ENCODE measurements around the gene EHBP1L1. TPM values are rescaled to one million over a fixed set of nuclear protein-coding genes. Genes with fewer than 3 reads are reported as not detected.

Gene EHBP1L1
- total RNA-seq, 2 donors from 2014 or later: 6.2 to 9.8 TPM

DNA sequence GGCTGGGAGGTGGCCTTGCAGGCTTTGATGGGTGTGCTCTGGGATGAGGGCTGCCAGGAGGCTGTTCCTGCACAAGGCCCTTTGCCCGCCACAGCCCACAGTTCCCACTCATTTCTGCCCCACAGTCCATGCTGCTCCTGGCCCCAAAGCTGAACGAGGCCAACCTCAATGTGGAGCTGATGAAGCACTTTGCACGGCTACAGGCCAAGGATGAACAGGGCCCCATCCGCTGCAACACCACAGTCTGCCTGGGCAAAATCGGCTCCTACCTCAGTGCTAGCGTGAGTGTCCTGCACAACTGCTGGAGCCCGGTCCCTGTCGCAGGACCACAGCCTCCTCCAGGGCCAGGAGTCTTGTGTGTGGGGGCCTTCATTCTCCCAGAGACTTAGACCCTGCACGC lies 40.8 kb upstream of the EHBP1L1 start:
- H3K4me1 Mint-ChIP-seq: no peaks in the 10 kb centered on the region
- no peak overlapping the region for H3K27ac ChIP-seq (ENCODE audit: low read depth, low read length)
- 92 to 94% methylated on average over 7 to 9 of the region's 9 CpGs for WGBS, 2 experiments (ENCODE audit: insufficient coverage in 1 of 2, insufficient read length in 1 of 2)
- no peak for DNase-seq
- no peak overlapping the region for H3K9ac ChIP-seq (ENCODE audit: extremely low read depth, low read length, poor library complexity, severe bottlenecking)
- peaks cover 21% of the 10 kb centered on the region for H3K27me3 Mint-ChIP-seq (ENCODE audit: insufficient read depth)
- no peaks in the 10 kb centered on the region for H3K9me3 Mint-ChIP-seq
- no peak overlapping the region for H3K4me3 Mint-ChIP-seq
- no peaks in the 10 kb centered on the region for H3K9me3 ChIP-seq (ENCODE audit: control insufficient read depth, low read length)
- TF ChIP-seq, protein P1, sequence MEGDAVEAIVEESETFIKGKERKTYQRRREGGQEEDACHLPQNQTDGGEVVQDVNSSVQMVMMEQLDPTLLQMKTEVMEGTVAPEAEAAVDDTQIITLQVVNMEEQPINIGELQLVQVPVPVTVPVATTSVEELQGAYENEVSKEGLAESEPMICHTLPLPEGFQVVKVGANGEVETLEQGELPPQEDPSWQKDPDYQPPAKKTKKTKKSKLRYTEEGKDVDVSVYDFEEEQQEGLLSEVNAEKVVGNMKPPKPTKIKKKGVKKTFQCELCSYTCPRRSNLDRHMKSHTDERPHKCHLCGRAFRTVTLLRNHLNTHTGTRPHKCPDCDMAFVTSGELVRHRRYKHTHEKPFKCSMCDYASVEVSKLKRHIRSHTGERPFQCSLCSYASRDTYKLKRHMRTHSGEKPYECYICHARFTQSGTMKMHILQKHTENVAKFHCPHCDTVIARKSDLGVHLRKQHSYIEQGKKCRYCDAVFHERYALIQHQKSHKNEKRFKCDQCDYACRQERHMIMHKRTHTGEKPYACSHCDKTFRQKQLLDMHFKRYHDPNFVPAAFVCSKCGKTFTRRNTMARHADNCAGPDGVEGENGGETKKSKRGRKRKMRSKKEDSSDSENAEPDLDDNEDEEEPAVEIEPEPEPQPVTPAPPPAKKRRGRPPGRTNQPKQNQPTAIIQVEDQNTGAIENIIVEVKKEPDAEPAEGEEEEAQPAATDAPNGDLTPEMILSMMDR (conservative IDR thresholded peaks at IDR 0.05): no peak
- H3K36me3 Mint-ChIP-seq (ENCODE audit: low read depth): peaks cover 54% of the 10 kb centered on the region
- peaks cover 49% of the 10 kb centered on the region for H3K36me3 ChIP-seq (ENCODE audit: control insufficient read depth, insufficient read depth, low read length)
- H3K27me3 ChIP-seq (ENCODE audit: control insufficient read depth, insufficient read depth, low read length, poor library complexity, severe bottlenecking): peaks cover 27% of the 10 kb centered on the region
- no peak overlapping the region for H3K4me3 ChIP-seq (ENCODE audit: low read length)
- no peak overlapping the region for H3K27ac Mint-ChIP-seq
- H3K4me1 ChIP-seq (ENCODE audit: control insufficient read depth, insufficient read depth, low read length): no peaks in the 10 kb centered on the region

DNA sequence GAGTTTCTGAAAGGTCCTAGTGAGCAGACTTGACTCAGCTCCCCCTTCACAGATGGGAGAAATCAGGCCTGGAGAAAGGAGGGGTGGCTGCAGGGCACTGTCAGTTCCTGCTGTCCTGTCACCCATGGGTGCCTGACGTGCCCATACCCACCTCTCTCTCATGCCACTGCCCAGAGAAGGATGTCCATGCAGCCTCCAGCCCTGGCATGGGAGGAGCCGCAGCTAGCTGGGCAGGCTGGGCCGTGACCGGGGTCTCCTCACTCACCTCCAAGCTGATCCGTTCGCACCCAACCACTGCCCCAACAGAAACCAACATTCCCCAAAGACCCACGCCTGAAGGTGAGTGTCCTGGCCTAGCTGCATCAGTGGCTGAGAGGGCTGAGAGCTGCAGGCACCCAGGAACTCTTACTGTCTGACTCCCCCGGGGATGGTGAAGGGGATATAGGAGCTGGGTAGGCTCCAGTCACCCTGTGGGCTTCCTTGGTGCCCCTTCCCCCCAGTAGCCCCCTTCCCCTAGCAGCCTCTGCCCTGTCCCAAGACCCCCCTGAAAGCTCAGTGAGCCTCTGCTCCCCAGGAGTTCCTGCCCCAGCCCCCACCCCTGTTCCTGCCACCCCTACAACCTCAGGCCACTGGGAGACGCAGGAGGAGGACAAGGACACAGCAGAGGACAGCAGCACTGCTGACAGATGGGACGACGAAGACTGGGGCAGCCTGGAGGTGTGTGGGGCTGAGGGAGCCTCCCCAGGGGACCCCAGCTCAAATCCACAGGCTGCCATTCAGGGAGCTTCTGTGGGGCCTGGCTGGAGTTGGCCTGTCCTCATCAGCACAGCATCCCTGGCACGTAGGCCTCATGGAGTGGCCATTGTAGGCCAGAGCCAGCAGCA lies 39.2 kb upstream of the EHBP1L1 start:
- 94 to 100% methylated on average over 7 to 12 of the region's 12 CpGs for WGBS, 2 experiments (ENCODE audit: insufficient coverage in 1 of 2, insufficient read length in 1 of 2)
- Mint-ChIP-seq H3K36me3 (ENCODE audit: low read depth) (peaks cover 41% of the 10 kb centered on the region), H3K9me3 (no peaks in the 10 kb centered on the region), H3K27ac (peak overlapping the region; percentile 61), H3K4me3 (no peak overlapping the region), H3K27me3 (ENCODE audit: insufficient read depth) (peaks cover 34% of the 10 kb centered on the region), H3K4me1 (no peaks in the 10 kb centered on the region)
- Histone ChIP-seq H3K27ac (ENCODE audit: low read depth, low read length) (no peak overlapping the region), H3K4me3 (ENCODE audit: low read length) (no peak overlapping the region), H3K4me1 (ENCODE audit: control insufficient read depth, insufficient read depth, low read length) (no peaks in the 10 kb centered on the region), H3K27me3 (ENCODE audit: control insufficient read depth, insufficient read depth, low read length, poor library complexity, severe bottlenecking) (peaks cover 41% of the 10 kb centered on the region), H3K9me3 (ENCODE audit: control insufficient read depth, low read length) (no peaks in the 10 kb centered on the region), H3K9ac (ENCODE audit: extremely low read depth, low read length, poor library complexity, severe bottlenecking) (no peak overlapping the region), H3K36me3 (ENCODE audit: control insufficient read depth, insufficient read depth, low read length) (peaks cover 35% of the 10 kb centered on the region)
- DNase-seq: no peak
- TF ChIP-seq, protein P1 (conservative IDR thresholded peaks at IDR 0.05): no peak

DNA sequence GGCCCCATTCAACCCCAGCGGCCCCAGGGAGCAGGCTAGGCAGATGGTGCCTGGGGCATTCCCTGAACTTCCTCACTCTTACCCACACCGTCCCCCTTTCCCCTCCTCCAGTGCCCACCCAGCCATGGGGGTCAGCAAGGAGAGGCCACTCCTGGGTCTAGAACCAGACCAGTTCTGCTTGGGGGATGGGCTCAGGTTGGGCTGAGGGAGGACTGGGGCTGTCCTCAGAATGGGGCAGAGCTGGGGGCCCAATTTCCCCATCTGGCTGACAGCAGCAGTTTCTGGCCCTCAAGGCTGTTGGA lies 38.6 kb upstream of the EHBP1L1 start:
- Mint-ChIP-seq H3K27ac (no peak overlapping the region), H3K27me3 (ENCODE audit: insufficient read depth) (peaks cover 38% of the 10 kb centered on the region), H3K9me3 (no peaks in the 10 kb centered on the region), H3K36me3 (ENCODE audit: low read depth) (peaks cover 38% of the 10 kb centered on the region), H3K4me3 (no peak overlapping the region), H3K4me1 (no peaks in the 10 kb centered on the region)
- no peak for DNase-seq
- WGBS, 2 experiments (ENCODE audit: insufficient coverage in 1 of 2, insufficient read length in 1 of 2): 89 to 100% methylated on average over 1 to 2 of the region's 2 CpGs
- Histone ChIP-seq H3K27me3 (ENCODE audit: control insufficient read depth, insufficient read depth, low read length, poor library complexity, severe bottlenecking) (peaks cover 46% of the 10 kb centered on the region), H3K4me1 (ENCODE audit: control insufficient read depth, insufficient read depth, low read length) (no peaks in the 10 kb centered on the region), H3K27ac (ENCODE audit: low read depth, low read length) (no peak overlapping the region), H3K4me3 (ENCODE audit: low read length) (no peak overlapping the region), H3K36me3 (ENCODE audit: control insufficient read depth, insufficient read depth, low read length) (peaks cover 32% of the 10 kb centered on the region), H3K9me3 (ENCODE audit: control insufficient read depth, low read length) (no peaks in the 10 kb centered on the region), H3K9ac (ENCODE audit: extremely low read depth, low read length, poor library complexity, severe bottlenecking) (no peak overlapping the region)
- TF ChIP-seq, protein P1 (conservative IDR thresholded peaks at IDR 0.05): no peak
